Measurements from ENCODE around the gene HEXA. TPM values are rescaled to one million over a fixed set of nuclear protein-coding genes. Genes with fewer than 3 reads are reported as not detected.
A peak's percentile ranks its signal among the peaks of the same experiment; 100 is the strongest.
"Not testable (repeated sequence)": the region's sequence is repeated elsewhere in the genome, so short reads cannot be mapped to it uniquely, and the experiment has no call there.

Gene HEXA
- total RNA-seq, 2 experiments from 2014 or later, result 92.2 to 97.0 TPM

DNA sequence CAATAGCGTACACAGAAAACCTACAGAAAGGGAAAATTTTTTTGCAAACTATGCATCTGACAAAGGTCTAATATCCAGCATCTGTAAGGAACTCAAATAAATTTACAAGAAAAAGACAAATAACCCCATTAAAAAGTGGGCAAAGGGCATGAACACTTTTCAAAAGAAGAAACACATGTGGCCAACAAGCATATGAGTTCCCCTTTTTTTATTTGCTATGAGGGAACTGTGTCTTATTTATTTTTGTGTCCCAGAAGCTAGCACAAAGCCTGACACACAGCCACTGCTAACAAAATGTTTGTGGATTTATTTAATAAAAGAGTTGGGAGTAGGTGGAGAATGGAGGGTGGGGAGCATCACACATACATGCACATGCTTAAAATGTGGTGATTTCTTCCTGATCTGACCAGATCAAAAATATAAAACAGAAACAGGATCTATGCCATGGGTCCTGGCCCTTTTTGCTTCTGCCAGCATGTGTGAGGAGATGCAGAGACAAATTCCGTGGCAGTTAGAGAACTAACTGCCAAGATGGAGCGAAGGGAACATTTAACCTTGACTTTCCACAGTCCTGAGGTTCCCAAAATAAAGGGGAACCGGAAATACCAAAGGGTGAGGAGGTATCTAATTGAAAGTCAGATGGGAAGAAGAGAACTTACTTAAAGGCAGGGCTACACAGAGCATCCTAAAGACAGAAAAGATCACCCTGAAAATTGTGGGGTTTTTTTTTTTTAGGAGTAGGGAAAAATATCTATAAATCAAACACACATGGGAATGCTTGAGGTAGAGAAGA lies 22.2 kb upstream of the HEXA start, which contains the start of gene TMEM202:
Gene TMEM202 (plus strand): TSS at position 510 of the 793 bp plus-strand sequence. CDS start 22 bp downstream, at position 532.
- POLR2A ChIA-PET, result no interaction called here
- Mint-ChIP-seq H3K4me1 (no peaks in the 10 kb centered on the region), H3K9me3 (no peaks in the 10 kb centered on the region), H3K36me3 (no peaks in the 10 kb centered on the region), H3K27ac (no peak within 1 kb of the TSS), H3K27me3 (peaks cover 27% of the 10 kb centered on the region), H3K4me3 (no peak within 1 kb of the TSS)
- ATAC-seq (ENCODE audit: low read depth) (no peak), DNase-seq (no peak)

- POLR2A ChIA-PET; H3K27ac Mint-ChIP-seq; DNase-seq; H3K36me3 Mint-ChIP-seq; H3K4me3 Mint-ChIP-seq; H3K4me1 Mint-ChIP-seq; H3K9me3 Mint-ChIP-seq; ATAC-seq (ENCODE audit: low read depth): not testable (repeated sequence)
- H3K27me3 Mint-ChIP-seq, result peaks cover 23% of the 10 kb centered on the region
Observed at GRCh38 chr15:72396331-72396730, 20.5 kb upstream of the HEXA start.

DNA sequence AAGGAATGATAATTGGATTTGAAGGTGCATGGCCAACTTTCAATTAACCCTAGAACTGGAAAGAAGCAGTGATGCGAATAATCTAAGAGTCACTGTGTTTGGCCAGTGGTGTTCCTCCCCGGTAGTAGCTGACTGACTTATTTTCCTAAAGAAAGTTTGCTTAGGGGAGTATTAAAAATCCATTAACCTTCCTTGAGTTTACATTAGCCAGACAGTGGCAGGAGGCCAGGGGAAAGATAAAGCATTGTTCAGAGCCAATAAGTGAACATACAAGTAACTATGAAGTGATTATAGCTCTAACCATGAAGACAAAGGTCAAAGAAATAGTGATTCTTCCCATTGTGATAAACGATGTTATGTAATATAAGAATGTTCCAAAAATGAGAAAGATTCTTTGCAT lies 13.4 kb upstream of the HEXA start:
- peaks cover 28% of the 10 kb centered on the region for H3K27me3 Mint-ChIP-seq
- no peaks in the 10 kb centered on the region for H3K4me1 Mint-ChIP-seq
- no peak overlapping the region for H3K4me3 Mint-ChIP-seq
- ATAC-seq (ENCODE audit: low read depth) (no peak), DNase-seq (no peak)
- H3K9me3 Mint-ChIP-seq, result no peaks in the 10 kb centered on the region
- H3K36me3 Mint-ChIP-seq, result no peaks in the 10 kb centered on the region
- POLR2A ChIA-PET, result no interaction called here
- H3K27ac Mint-ChIP-seq, result no peak overlapping the region

DNA sequence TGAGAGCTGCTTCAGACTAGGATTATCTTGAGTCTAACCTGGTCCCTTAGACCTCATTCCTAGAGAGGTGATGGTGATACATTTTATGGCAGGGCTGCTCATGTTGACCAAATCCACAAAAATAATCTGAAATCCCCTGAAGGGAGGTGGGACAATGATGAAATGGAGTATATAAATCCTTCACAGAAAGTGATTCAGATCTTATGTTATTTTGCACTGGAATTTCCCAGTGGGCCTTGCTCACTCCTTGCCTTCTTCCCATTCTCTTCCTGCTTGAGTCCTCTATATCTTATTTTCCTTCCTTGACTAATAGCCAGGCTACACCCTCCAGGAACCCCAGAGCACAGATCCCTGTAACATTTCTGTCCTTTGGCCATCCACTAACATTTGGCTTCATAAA lies 11.9 kb upstream of the HEXA start:
- Mint-ChIP-seq H3K9me3 (no peaks in the 10 kb centered on the region), H3K4me1 (no peaks in the 10 kb centered on the region), H3K27ac (no peak overlapping the region), H3K36me3 (no peaks in the 10 kb centered on the region), H3K27me3 (peaks cover 30% of the 10 kb centered on the region), H3K4me3 (no peak overlapping the region)
- POLR2A ChIA-PET, result no interaction called here
- ATAC-seq (ENCODE audit: low read depth) (no peak), DNase-seq (no peak)

DNA sequence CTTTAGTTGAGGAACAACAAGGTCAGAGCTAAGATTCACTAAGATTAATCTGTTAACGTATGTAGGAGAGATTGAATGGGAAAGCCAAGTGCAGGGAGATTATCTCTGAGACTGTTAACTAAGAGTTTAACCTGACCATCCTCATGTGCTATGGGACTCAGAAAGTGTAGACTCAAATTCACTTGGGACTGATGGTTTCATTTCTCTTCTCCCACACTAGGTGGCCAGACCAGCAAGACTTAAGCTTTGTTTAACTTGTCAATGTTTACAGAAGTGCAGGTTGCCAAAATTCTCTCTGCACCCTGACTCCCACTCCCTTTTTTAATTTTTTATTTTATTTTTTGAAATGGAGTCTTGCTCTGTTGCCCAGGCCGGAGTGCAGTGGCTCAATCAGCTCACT lies 6.3 kb upstream of the HEXA start:
- H3K9me3 Mint-ChIP-seq, result no peaks in the 10 kb centered on the region
- ATAC-seq (ENCODE audit: low read depth) (no peak), DNase-seq (no peak)
- POLR2A ChIA-PET, result interaction anchor here (0.7 to 1.0 kb wide), 2 partner anchors 16 to 304 kb away, joined by 3 read pairs; partner anchors contain the start of genes BBS4 and HIGD2B
- H3K27ac Mint-ChIP-seq, result no peak overlapping the region
- H3K4me3 Mint-ChIP-seq, result no peak overlapping the region
- H3K27me3 Mint-ChIP-seq, result peaks cover 16% of the 10 kb centered on the region
- H3K4me1 Mint-ChIP-seq, result peaks cover 7% of the 10 kb centered on the region
- no peaks in the 10 kb centered on the region for H3K36me3 Mint-ChIP-seq

GRCh38 chr15:72380743-72381142 lies 4.9 kb upstream of the HEXA start:
- Mint-ChIP-seq H3K27ac (no peak overlapping the region), H3K9me3 (no peaks in the 10 kb centered on the region), H3K4me1 (peaks cover 18% of the 10 kb centered on the region), H3K27me3 (peaks cover 14% of the 10 kb centered on the region), H3K4me3 (no peak overlapping the region), H3K36me3 (no peaks in the 10 kb centered on the region)
- DNase-seq, result no peak
- POLR2A ChIA-PET, result no interaction called here
- no peak for ATAC-seq (ENCODE audit: low read depth)

DNA sequence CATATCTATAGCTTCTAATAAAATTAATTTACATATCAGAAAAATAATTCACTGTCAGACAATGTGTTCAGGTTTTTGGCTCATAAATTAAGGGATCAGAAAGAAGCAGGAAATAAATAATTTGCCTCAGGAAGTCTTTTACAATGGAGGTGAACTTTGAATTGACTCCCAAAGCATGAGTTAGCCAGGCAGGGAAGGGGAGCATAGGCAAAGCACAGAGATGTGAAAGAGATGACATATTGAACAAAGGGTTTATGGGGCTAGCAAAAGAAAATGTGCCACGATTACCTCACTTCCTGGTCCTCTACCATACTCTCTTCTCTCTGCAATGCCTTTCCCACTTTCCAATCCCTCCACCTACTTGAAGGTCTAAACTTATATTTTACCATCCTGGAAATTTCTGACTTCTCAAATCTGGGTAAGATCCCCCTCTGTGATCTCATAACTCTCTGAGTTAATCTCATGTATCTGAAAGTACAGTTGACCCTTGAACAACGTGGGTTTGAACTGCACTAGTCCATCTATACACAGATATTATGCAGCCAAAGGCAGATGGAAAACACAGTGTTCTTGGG lies 4.1 kb upstream of the HEXA start:
- POLR2A ChIA-PET, result no interaction called here
- no peak for DNase-seq
- peaks cover 10% of the 10 kb centered on the region for H3K27me3 Mint-ChIP-seq
- ATAC-seq (ENCODE audit: low read depth), result no peak
- H3K36me3 Mint-ChIP-seq, result no peaks in the 10 kb centered on the region
- H3K27ac Mint-ChIP-seq, result no peak overlapping the region
- H3K4me1 Mint-ChIP-seq, result peaks cover 25% of the 10 kb centered on the region
- H3K4me3 Mint-ChIP-seq, result no peak overlapping the region
- H3K9me3 Mint-ChIP-seq, result no peaks in the 10 kb centered on the region

DNA sequence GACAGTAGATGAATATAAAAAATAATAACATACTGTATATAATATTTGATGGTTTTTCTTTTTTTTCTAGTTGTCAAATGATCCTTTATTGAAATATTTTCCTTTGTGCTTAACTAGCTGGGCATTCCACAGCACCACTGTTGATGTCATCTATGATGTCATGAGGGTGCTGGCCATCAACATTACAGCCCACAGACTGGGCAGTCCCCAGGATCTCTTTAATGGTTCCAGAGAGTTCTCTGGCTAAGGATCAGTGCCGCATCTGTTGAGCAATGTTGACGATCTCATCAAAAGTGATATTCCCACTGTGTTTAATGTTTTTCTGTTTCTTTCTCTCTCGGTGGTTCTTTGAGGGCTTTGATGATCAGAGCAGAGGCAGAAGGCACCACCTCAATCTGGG lies 3.3 kb upstream of the HEXA start:
- H3K4me3 Mint-ChIP-seq; H3K27ac Mint-ChIP-seq; POLR2A ChIA-PET; ATAC-seq (ENCODE audit: low read depth); DNase-seq; H3K36me3 Mint-ChIP-seq; H3K9me3 Mint-ChIP-seq; H3K27me3 Mint-ChIP-seq: not testable (repeated sequence)
- peaks cover 31% of the 10 kb centered on the region for H3K4me1 Mint-ChIP-seq

DNA sequence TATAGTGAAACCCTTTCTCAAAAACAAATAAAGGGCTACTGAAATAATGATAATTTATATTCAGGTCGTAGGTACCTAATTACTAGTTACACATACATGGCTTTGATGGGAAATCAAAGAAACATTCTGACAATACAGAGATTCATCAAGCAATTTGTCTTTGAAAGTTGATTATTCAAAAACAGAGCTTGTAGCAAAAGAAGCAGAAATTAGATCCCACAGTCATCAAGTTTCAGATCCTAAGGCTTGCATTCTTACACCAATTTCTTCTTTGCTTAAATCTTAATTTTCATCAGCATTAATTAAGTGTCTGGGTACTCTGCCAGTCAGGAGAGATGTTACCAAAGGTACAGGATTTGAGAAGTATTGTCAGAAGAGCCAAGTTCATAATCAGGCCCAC lies 1.5 kb upstream of the HEXA start:
- DNase-seq, result no peak
- no peak for ATAC-seq (ENCODE audit: low read depth)
- Mint-ChIP-seq H3K36me3 (no peaks in the 10 kb centered on the region), H3K4me1 (peaks cover 35% of the 10 kb centered on the region), H3K27me3 (no peaks in the 10 kb centered on the region), H3K4me3 (no peak overlapping the region), H3K9me3 (no peaks in the 10 kb centered on the region), H3K27ac (no peak overlapping the region)
- POLR2A ChIA-PET, result interaction anchor here (4.6 kb wide), 1 partner anchor 97 kb away, joined by 32 read pairs; the partner anchor contains the start of gene ARIH1

GRCh38 chr15:72375501-72375845 lies 341 bp downstream of the HEXA start:
- no peaks in the 10 kb centered on the region for H3K27me3 Mint-ChIP-seq

DNA sequence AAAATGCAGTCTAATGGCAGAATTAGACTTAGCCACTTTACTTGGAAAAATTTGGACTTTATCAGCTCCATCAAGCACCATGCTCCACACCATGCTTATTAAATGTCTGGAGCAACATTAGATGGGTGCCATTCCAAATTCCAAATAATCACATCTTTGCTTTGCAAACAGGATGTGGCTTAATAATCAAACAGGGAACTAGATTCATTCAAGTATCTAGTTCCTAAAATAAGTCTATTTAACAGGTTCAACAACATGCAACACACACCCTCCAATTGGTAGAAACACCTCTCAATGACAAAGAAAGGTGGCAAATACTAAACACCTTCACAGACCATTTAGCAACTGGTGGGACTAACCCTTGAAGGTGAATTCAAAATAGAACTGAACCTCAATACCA lies 3.5 kb downstream of the HEXA start:
- no peaks in the 10 kb centered on the region for H3K27me3 Mint-ChIP-seq
- H3K9me3 Mint-ChIP-seq, result no peaks in the 10 kb centered on the region
- DNase-seq (no peak), ATAC-seq (ENCODE audit: low read depth) (no peak)
- H3K4me3 Mint-ChIP-seq, result no peak overlapping the region
- peaks cover 13% of the 10 kb centered on the region for H3K36me3 Mint-ChIP-seq
- no peak overlapping the region for H3K27ac Mint-ChIP-seq
- POLR2A ChIA-PET, result no interaction called here
- H3K4me1 Mint-ChIP-seq, result peaks cover 38% of the 10 kb centered on the region

More at GRCh38 chr15:72375501-72375845, 341 bp downstream of the HEXA start:
- Mint-ChIP-seq H3K36me3 (peaks cover 1% of the 10 kb centered on the region), H3K27ac (peak overlapping the region; percentile 99), H3K9me3 (no peaks in the 10 kb centered on the region), H3K4me1 (peaks cover 29% of the 10 kb centered on the region), H3K4me3 (peak overlapping the region; percentile 95)
- DNase-seq (no peak), ATAC-seq (ENCODE audit: low read depth) (peak; percentile 59)
- POLR2A ChIA-PET, result interaction anchor here (0.6 to 4.6 kb wide), 12 partner anchors 8 to 311 kb away, joined by 3 to 32 read pairs (median 4); partner anchors contain the start of genes ARIH1, BBS4, CELF6 and HIGD2B

- peaks cover 41% of the 10 kb centered on the region for H3K4me1 Mint-ChIP-seq
- ATAC-seq (ENCODE audit: low read depth), result no peak
- H3K36me3 Mint-ChIP-seq, result peaks cover 29% of the 10 kb centered on the region
- H3K9me3 Mint-ChIP-seq, result peaks cover 5% of the 10 kb centered on the region
- no peak for DNase-seq
- H3K27me3 Mint-ChIP-seq, result no peaks in the 10 kb centered on the region
- no peak overlapping the region for H3K27ac Mint-ChIP-seq
- no peak overlapping the region for H3K4me3 Mint-ChIP-seq
- POLR2A ChIA-PET, result interaction anchor here (0.7 kb wide), 1 partner anchor 80 kb away, joined by 3 read pairs; no protein-coding TSS in a partner anchor
Observed at GRCh38 chr15:72369964-72370363, 5.8 kb downstream of the HEXA start.

DNA sequence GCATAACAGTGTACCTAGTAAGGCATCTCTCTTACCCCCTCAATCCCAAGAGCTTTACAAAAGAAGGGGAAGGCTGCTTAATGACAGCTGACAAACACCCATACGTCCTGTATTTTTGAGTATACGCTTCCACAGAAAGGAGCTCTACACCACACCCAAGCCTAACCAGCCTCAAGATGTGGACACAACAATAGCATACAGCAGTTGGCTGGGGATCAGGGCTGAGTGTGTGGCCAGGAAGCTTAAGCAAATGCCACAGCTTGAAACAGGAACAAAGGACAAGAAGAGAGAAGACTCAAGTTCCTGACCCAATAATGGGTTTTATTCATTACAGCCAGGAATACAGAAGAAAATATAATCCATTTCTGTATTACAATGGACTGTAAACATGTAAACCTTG lies 6.9 kb downstream of the HEXA start:
- H3K36me3 Mint-ChIP-seq, result peaks cover 29% of the 10 kb centered on the region
- H3K4me1 Mint-ChIP-seq, result peaks cover 33% of the 10 kb centered on the region
- H3K27me3 Mint-ChIP-seq, result no peaks in the 10 kb centered on the region
- peaks cover 5% of the 10 kb centered on the region for H3K9me3 Mint-ChIP-seq
- no peak overlapping the region for H3K27ac Mint-ChIP-seq
- ATAC-seq (ENCODE audit: low read depth) (no peak), DNase-seq (no peak)
- POLR2A ChIA-PET, result interaction anchor here (0.6 to 4.2 kb wide), 2 partner anchors 7 to 16 kb away, joined by 4 to 32 read pairs; partner anchors contain the start of gene HEXA
- H3K4me3 Mint-ChIP-seq, result no peak overlapping the region

DNA sequence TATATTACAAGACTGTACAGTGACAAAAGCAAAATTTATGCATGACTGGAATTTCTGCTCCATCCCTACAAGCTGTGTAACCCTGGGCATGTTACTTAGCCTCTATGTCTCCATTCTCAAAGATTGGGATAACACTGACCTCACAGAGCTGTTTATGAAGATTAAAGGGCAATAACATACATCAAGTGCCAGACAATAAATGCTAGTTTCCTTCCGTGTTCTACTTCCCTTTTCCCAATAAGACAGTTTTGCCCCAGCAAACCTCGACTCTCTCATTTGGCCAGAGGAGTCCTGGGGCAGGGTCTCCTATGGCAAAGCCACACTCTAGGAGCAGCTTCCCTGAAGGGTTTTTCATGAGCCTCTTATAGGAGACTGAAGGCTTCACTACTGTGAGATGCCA lies 7.5 kb downstream of the HEXA start:
- Mint-ChIP-seq H3K27me3 (no peaks in the 10 kb centered on the region), H3K4me3 (no peak overlapping the region), H3K27ac (no peak overlapping the region), H3K9me3 (peaks cover 5% of the 10 kb centered on the region), H3K4me1 (peaks cover 33% of the 10 kb centered on the region), H3K36me3 (peaks cover 29% of the 10 kb centered on the region)
- no peak for ATAC-seq (ENCODE audit: low read depth)
- POLR2A ChIA-PET, result interaction anchor here (4.2 kb wide), 1 partner anchor 7 kb away, joined by 32 read pairs; the partner anchor contains the start of gene HEXA
- no peak for DNase-seq

Data from activated naive CD8-positive, alpha-beta T cell treated with anti-CD3 and anti-CD28 coated beads, Interleukin-2, amount 10 ng/mL, durations not matched to agents 7 days and 5 days (primary cell).